Cardiac fibroblast (primary cell): ENCODE measurements around the gene NUDT16.

ENCODE experiments used
- DNase-seq, 2 donors: peaks; one replicate each; pipeline versions ENCODE4 v3.0.0 to v3.0.0-alpha.2; 2010; ENCODE audit warnings: low read depth in 2 of 2
- H3K4me3 ChIP-seq, 2 donors: replicated peaks in 1 of 2; 1 replicate in 1 of 2; 2 replicates in 1 of 2; pipeline ENCODE4 v1.5.1; 2011; ENCODE audit warnings: low read depth in 2 of 2, low read length in 2 of 2, mild to moderate bottlenecking in 2 of 2, moderate library complexity in 1 of 2
- CTCF ChIP-seq: IDR thresholded peaks from one replicate; pipeline ENCODE4 v1.5.1; 2011; ENCODE audit warnings: low read depth, mild to moderate bottlenecking, low read length, inconsistent platforms

The NUDT16 gene

GRCh38 chr3:131361464-131362421 lies 19.8 kb upstream of the NUDT16 start:
- DNase-seq = peak; percentile 33 to 64
- TF ChIP-seq CTCF = no peak
- H3K4me3 ChIP-seq = peak overlapping the region; percentile 40 to 42

- no peak overlapping the region for H3K4me3 ChIP-seq
- no peak for DNase-seq
- no peak for TF ChIP-seq CTCF
These were observed 18.3 kb upstream of the NUDT16 start for GRCh38 chr3:131363275-131363674.

GRCh38 chr3:131370935-131371687 lies 10.5 kb upstream of the NUDT16 start:
- TF ChIP-seq CTCF = no peak
- DNase-seq = no peak
- no peak overlapping the region for H3K4me3 ChIP-seq

GRCh38 chr3:131371688-131372066 lies 9.9 kb upstream of the NUDT16 start:
- TF ChIP-seq CTCF = no peak
- no peak overlapping the region for H3K4me3 ChIP-seq
- no peak for DNase-seq

GRCh38 chr3:131374741-131375140 lies 6.8 kb upstream of the NUDT16 start:
- no peak for TF ChIP-seq CTCF
- no peak for DNase-seq
- no peak overlapping the region for H3K4me3 ChIP-seq

- H3K4me3 ChIP-seq = peak overlapping the region; percentile 85 to 96
- DNase-seq = peak in 1 of 2 donors; percentile 15
These were observed 641 bp upstream of the NUDT16 start for GRCh38 chr3:131380821-131381444.
